Sigmoid colon (tissue), 7 donors: ENCODE data around the gene PRDM4. TPM values are rescaled to one million over a fixed set of nuclear protein-coding genes. Genes with fewer than 3 reads are reported as not detected.

Experiments
- DNase-seq: peaks from one replicate; pipeline ENCODE4 v3.0.0-alpha.2; 2019
- H3K27ac ChIP-seq, 4 donors: fragments of 200-600 bp; sonication (generic); one replicate each; pipeline ENCODE4 v1.5.1; 2016 to 2019; ENCODE audit warnings: mild to moderate bottlenecking in 1 of 4
- H3K27me3 ChIP-seq, 3 donors: fragments of 200-600 bp; sonication (generic); one replicate each; pipeline ENCODE4 v1.5.1; 2019; ENCODE audit warnings: mild to moderate bottlenecking in 1 of 3
- H3K36me3 ChIP-seq, 4 donors: fragments of 200-600 bp; sonication (generic); one replicate each; pipeline ENCODE4 v1.5.1; 2016 to 2019
- H3K4me1 ChIP-seq, 4 donors: fragments of 200-600 bp; sonication (generic); one replicate each; pipeline ENCODE4 v1.5.1; 2017 to 2019
- H3K4me3 ChIP-seq, 4 donors: fragments of 200-600 bp; sonication (generic); one replicate each; pipeline ENCODE4 v1.5.1; 2017 to 2019; ENCODE audit warnings: mild to moderate bottlenecking in 2 of 4, moderate library complexity in 1 of 4
- H3K9me3 ChIP-seq, 4 donors: fragments of 200-600 bp in 3 of 4; sonication (generic) in 3 of 4; one replicate each; pipeline versions ENCODE4 v1.5.1 to v1.6.1; 2013 to 2019
- EP300 ChIP-seq, 4 donors: sonication (generic); formaldehyde crosslinking; IDR thresholded peaks; one replicate each; pipeline ENCODE4 v1.6.1; 2017; ENCODE audit warnings: antibody characterized with exemption in 4 of 4
- POLR2A ChIP-seq, 2 donors: fragments of 450-650 bp; IDR thresholded peaks; one replicate each; pipeline ENCODE4 v1.6.1; 2016; ENCODE audit warnings: antibody characterized with exemption in 2 of 2, mild to moderate bottlenecking in 2 of 2, moderate library complexity in 2 of 2
- POLR2AphosphoS5 ChIP-seq, 4 donors: sonication (generic); formaldehyde crosslinking; IDR thresholded peaks; one replicate each; pipeline ENCODE4 v1.6.1; 2017; ENCODE audit warnings: antibody characterized with exemption in 4 of 4
- WGBS, 2 donors: extraction: QIAGEN DNeasy Blood & Tissue Kit; methylation state at CpG; one replicate each; pipeline ENCODE4 v1.1.7; 2013; 5-methylcytosine and 5-hydroxymethylcytosine counted together
- intact Hi-C: fragments of 100-400 bp; cut with DNase I; formaldehyde crosslinking; loops from one replicate; pipeline ENCODE4 v1.15.1; 2023
- polyA plus RNA-seq, 3 donors: library from polyadenylated mRNA; stranded (reverse); fragments of 200-250 nt; gene quantifications; one replicate each; pipeline ENCODE4 v1.2.3, GENCODE V29; 2013
- total RNA-seq, 4 donors: library from RNA; depleted of rRNA; stranded (reverse); fragments of >200 nt; gene quantifications; one replicate each; pipeline ENCODE4 v1.1.0, GENCODE V29; 2016
- TF ChIP-seq, protein P1 (sequence below), 4 experiments: fragments of 450-650 bp in 3 of 4; fragments of 200-600 bp in 1 of 4; IDR thresholded peaks; one replicate each; pipeline ENCODE4 v1.5.1; 2016 to 2019; ENCODE audit warnings: antibody characterized with exemption in 4 of 4, mild to moderate bottlenecking in 3 of 4, moderate library complexity in 2 of 4
- donor health status: healthy with polysubstance abuse.
- donor health status: Bipolar disorder and iron deficiency.
- donor health status: healthy.

Gene PRDM4
- total and polyA plus RNA-seq, 7 donors = 15.6 to 25.7 (median 19.7) TPM

DNA sequence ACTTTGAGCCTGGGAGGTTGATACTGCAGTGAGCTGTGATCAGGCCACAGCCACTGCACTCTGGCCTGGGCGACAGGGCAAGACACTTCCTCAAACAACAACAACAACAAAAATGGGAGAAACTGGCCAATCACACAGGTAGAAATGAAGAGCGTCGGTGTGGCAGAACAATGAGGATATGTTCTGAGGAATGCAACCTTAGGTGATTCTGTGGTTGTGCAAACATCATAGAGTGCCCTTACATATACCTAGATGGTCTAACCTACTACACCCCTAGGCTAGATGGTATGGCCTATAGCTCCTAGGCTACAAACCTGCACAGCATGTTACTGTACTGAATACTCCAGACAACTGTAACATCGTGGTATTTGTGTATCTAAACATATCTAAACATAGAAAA lies 3.7 kb upstream of the PRDM4 start:
- Histone ChIP-seq H3K4me3 (no peak overlapping the region), H3K4me1 (peaks cover 0 to 14% (median 9%) of the 10 kb centered on the region in 4 donors), H3K9me3 (no peaks in the 10 kb centered on the region), H3K27ac (no peak overlapping the region), H3K27me3 (no peaks in the 10 kb centered on the region), H3K36me3 (no peaks in the 10 kb centered on the region)
- intact Hi-C loops = loop anchor here (5.0 to 10.0 kb wide), 2 partner anchors 118 to 430 kb away; no protein-coding TSS in a partner anchor
- DNase-seq = no peak
- TF ChIP-seq POLR2A (IDR thresholded peaks at IDR 0.05) (no peak), POLR2AphosphoS5 (IDR thresholded peaks at IDR 0.05) (no peak), EP300 (IDR thresholded peaks at IDR 0.05) (no peak)
- TF ChIP-seq, protein P1, sequence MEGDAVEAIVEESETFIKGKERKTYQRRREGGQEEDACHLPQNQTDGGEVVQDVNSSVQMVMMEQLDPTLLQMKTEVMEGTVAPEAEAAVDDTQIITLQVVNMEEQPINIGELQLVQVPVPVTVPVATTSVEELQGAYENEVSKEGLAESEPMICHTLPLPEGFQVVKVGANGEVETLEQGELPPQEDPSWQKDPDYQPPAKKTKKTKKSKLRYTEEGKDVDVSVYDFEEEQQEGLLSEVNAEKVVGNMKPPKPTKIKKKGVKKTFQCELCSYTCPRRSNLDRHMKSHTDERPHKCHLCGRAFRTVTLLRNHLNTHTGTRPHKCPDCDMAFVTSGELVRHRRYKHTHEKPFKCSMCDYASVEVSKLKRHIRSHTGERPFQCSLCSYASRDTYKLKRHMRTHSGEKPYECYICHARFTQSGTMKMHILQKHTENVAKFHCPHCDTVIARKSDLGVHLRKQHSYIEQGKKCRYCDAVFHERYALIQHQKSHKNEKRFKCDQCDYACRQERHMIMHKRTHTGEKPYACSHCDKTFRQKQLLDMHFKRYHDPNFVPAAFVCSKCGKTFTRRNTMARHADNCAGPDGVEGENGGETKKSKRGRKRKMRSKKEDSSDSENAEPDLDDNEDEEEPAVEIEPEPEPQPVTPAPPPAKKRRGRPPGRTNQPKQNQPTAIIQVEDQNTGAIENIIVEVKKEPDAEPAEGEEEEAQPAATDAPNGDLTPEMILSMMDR (IDR thresholded peaks at IDR 0.05) = no peak
- WGBS, 2 donors = 77 to 78% methylated on average over 4 of the region's 4 CpGs

DNA sequence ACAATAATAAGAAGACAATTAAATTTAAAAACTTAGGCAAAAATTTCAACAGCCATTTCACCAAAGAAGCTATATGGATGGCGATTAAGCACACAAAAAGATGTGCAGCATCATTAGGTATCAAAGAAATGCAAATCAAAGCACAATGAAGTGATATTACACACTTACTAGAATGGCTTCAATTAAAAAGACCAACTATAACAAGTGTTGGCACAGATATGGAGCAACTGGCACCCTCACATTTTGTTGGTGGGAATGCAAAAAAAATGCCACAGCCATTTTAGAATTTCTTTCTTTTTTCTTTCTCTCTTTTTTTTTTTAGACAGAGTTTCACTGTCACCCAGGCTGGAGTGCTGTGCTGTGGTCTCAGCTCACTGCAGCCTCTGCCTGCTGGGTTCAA lies 1.9 kb upstream of the PRDM4 start:
- H3K36me3 ChIP-seq = peaks cover 0 to 5% (median 0%) of the 10 kb centered on the region in 4 donors
- no peak for DNase-seq
- H3K4me1 ChIP-seq = peaks cover 0 to 29% (median 25%) of the 10 kb centered on the region in 4 donors
- H3K9me3 ChIP-seq = no peaks in the 10 kb centered on the region
- TF ChIP-seq, protein P1 (IDR thresholded peaks at IDR 0.05) = no peak
- TF ChIP-seq EP300 (IDR thresholded peaks at IDR 0.05) = no peak
- TF ChIP-seq POLR2AphosphoS5 (IDR thresholded peaks at IDR 0.05) = no peak
- no peak for TF ChIP-seq POLR2A (IDR thresholded peaks at IDR 0.05)
- no peak overlapping the region for H3K4me3 ChIP-seq
- WGBS, 2 donors = 94 to 95% methylated on average over 1 of the region's 1 CpG
- intact Hi-C loops = loop anchor here (5.0 to 10.0 kb wide), 2 partner anchors 119 to 432 kb away; no protein-coding TSS in a partner anchor
- no peaks in the 10 kb centered on the region for H3K27me3 ChIP-seq
- H3K27ac ChIP-seq = no peak overlapping the region

DNA sequence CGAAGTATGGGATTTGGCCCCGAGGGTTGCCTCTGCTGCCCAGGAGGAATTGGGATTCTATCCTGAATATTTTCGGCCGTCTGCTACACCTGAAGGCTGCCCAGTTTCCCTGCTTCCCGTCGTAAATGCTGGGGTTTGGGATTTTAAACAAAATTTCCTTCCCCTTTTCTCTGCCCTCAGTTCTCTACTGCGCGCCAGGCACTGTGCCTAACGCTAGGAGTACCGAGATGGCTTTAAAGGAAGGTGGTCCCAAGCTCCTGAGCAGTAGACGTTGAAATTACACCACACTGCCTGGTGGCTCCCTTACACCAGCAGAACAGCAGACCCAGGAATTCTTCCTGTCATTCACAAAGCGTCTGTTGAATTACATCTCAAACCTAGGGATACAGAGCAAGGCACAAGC lies 566 bp upstream of the PRDM4 start:
- Histone ChIP-seq H3K27ac (peak overlapping the region; percentile 55 to 80 (median 72)), H3K27me3 (no peaks in the 10 kb centered on the region), H3K4me1 (peaks cover 0 to 34% (median 25%) of the 10 kb centered on the region in 4 donors), H3K36me3 (peaks cover 0 to 17% (median 5%) of the 10 kb centered on the region in 4 donors), H3K9me3 (no peaks in the 10 kb centered on the region), H3K4me3 (peak overlapping the region; percentile 84 to 94 (median 86))
- DNase-seq = no peak
- 3% methylated on average over 12 of the region's 12 CpGs for WGBS, 2 donors
- TF ChIP-seq, protein P1 (IDR thresholded peaks at IDR 0.05) = no peak
- TF ChIP-seq POLR2A (IDR thresholded peaks at IDR 0.05) (no peak), POLR2AphosphoS5 (IDR thresholded peaks at IDR 0.05) (no peak), EP300 (IDR thresholded peaks at IDR 0.05) (no peak)
- intact Hi-C loops = loop anchor here (2.0 to 10.0 kb wide), 4 partner anchors 77 to 753 kb away; partner anchors contain the start of genes FICD and PWP1

DNA sequence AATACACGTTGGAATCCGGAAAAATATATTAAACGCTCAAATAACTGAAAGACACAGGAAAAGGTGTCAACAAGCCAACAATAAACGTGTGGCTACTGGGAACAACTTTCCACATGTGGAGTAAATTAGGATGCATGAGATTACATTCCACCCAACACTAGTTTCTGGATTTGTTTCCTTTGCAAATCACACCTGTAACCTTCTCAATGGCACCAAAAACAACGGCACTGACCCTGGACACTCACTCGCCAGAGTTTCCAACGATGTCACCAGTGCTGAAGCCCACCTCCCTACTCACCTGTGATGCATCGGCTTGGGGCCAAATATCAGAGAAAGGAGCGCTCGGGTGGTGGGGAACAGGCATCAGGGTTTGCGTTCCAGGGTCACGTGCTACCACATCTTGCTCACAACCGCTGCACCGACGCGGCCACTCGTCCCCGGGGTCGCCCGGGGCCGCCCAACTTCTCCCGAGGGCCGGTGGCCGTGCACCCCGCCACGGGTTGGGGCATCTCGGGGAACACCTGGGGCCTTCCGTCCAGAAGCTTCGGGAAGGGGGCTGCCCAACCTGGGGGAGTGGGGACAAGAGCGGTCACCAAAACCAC lies 629 bp downstream of the PRDM4 start:
- peaks cover 0 to 34% (median 25%) of the 10 kb centered on the region in 4 donors for H3K4me1 ChIP-seq
- DNase-seq = peak; percentile 69
- intact Hi-C loops = loop anchor here (2.0 to 10.0 kb wide), 4 partner anchors 76 to 754 kb away; partner anchors contain the start of genes FICD and PWP1
- H3K36me3 ChIP-seq = peaks cover 4 to 29% (median 16%) of the 10 kb centered on the region in 4 donors
- WGBS, 2 donors = 1 to 3% methylated on average over 30 of the region's 30 CpGs
- no peak for TF ChIP-seq POLR2A (IDR thresholded peaks at IDR 0.05)
- no peak for TF ChIP-seq EP300 (IDR thresholded peaks at IDR 0.05)
- TF ChIP-seq, protein P1 (IDR thresholded peaks at IDR 0.05) = no peak
- TF ChIP-seq POLR2AphosphoS5 (IDR thresholded peaks at IDR 0.05) = no peak
- peak overlapping the region; percentile 66 to 80 (median 76) for H3K27ac ChIP-seq
- H3K27me3 ChIP-seq = no peaks in the 10 kb centered on the region
- H3K9me3 ChIP-seq = no peaks in the 10 kb centered on the region
- peak overlapping the region; percentile 84 to 94 (median 86) for H3K4me3 ChIP-seq
